GM23338 (cell line): Measurements from ENCODE around the gene DOCK1. TPM values are rescaled to one million over a fixed set of nuclear protein-coding genes. Genes with fewer than 3 reads are reported as not detected.

Source experiments
- ATAC-seq: fragments of 200-7000 bp; cut with Tn5 transposase; 3 replicates; pipeline ENCODE4 v1.9.1; 2020
- DNase-seq: peaks from one replicate; pipeline ENCODE4 v3.0.0-alpha.2; 2015; ENCODE audit warnings: low spot score
- H2AFZ ChIP-seq: fragments of 200-600 bp; sonication (generic); 2 replicates; pipeline ENCODE4 v1.8.0; 2016; ENCODE audit warnings: antibody characterized with exemption, mild to moderate bottlenecking, moderate library complexity
- H3F3A ChIP-seq: fragments of 200-600 bp; sonication (generic); replicated peaks from 2 replicates; pipeline ENCODE4 v1.8.0; 2017; ENCODE audit warnings: antibody characterized with exemption, mixed run types, low read depth
- H3K27ac ChIP-seq: fragments of 200-600 bp; sonication (generic); 2 replicates; pipeline ENCODE4 v1.6.1; 2016; ENCODE audit warnings: low read depth
- H3K27me3 ChIP-seq: fragments of 200-600 bp; sonication (generic); 2 replicates; pipeline ENCODE4 v1.8.0; 2016; ENCODE audit warnings: mild to moderate bottlenecking, mixed run types, moderate library complexity; ENCODE audit not compliant: insufficient read depth
- H3K36me3 ChIP-seq: fragments of 200-600 bp; sonication (generic); 2 replicates; pipeline ENCODE4 v1.8.0; 2016; ENCODE audit warnings: mild to moderate bottlenecking; ENCODE audit not compliant: insufficient read depth
- H3K4me1 ChIP-seq: fragments of 200-600 bp; sonication (generic); 2 replicates; pipeline ENCODE4 v1.8.0; 2016; ENCODE audit warnings: mild to moderate bottlenecking, moderate library complexity; ENCODE audit not compliant: insufficient read depth
- H3K4me2 ChIP-seq: fragments of 200-600 bp; sonication (generic); 2 replicates; pipeline ENCODE4 v1.7.1; 2017; ENCODE audit warnings: mixed run types
- H3K4me3 ChIP-seq: fragments of 200-600 bp; sonication (generic); 2 replicates; pipeline ENCODE4 v1.6.1; 2016; ENCODE audit warnings: mixed run types
- H3K79me2 ChIP-seq: fragments of 200-600 bp; sonication (generic); replicated peaks from 2 replicates; pipeline ENCODE4 v1.8.0; 2017; ENCODE audit warnings: mild to moderate bottlenecking; ENCODE audit not compliant: insufficient read depth
- H3K9me2 ChIP-seq: fragments of 200-600 bp; sonication (generic); 2 replicates; pipeline ENCODE4 v1.8.0; 2017; ENCODE audit not compliant: insufficient read depth
- H4K20me1 ChIP-seq: fragments of 200-600 bp; sonication (generic); replicated peaks from 2 replicates; pipeline ENCODE4 v1.8.0; 2017; ENCODE audit warnings: mild to moderate bottlenecking; ENCODE audit not compliant: insufficient read depth
- H3K27ac Mint-ChIP-seq: 2 replicates; pipeline ENCODE4 v1.8.0; 2020; ENCODE audit warnings: inconsistent platforms, mild to moderate bottlenecking, moderate library complexity, mixed read lengths
- H3K27me3 Mint-ChIP-seq: 3 replicates; pipeline ENCODE4 v1.8.0; 2022; ENCODE audit warnings: low read depth, mild to moderate bottlenecking, moderate library complexity, mixed read lengths, inconsistent platforms; ENCODE audit not compliant: insufficient read depth, poor library complexity
- H3K36me3 Mint-ChIP-seq: 3 replicates; pipeline ENCODE4 v1.8.0; 2021; ENCODE audit warnings: low read depth, mild to moderate bottlenecking, inconsistent platforms, moderate library complexity, mixed read lengths
- H3K4me1 Mint-ChIP-seq: 3 replicates; pipeline ENCODE4 v1.8.0; 2020; ENCODE audit warnings: mild to moderate bottlenecking, inconsistent platforms, mixed read lengths
- H3K4me3 Mint-ChIP-seq: 3 replicates; pipeline ENCODE4 v1.8.0; 2021; ENCODE audit warnings: moderate library complexity, mild to moderate bottlenecking, inconsistent platforms, mixed read lengths
- H3K9me3 Mint-ChIP-seq: 3 replicates; pipeline ENCODE4 v1.8.0; 2020; ENCODE audit warnings: moderate library complexity, mild to moderate bottlenecking, inconsistent platforms, mixed read lengths
- CREB1 ChIP-seq: fragments of 250-450 bp; sonication (Bioruptor Pico); IDR thresholded peaks from 2 replicates; pipeline ENCODE4 v1.5.0; 2020; ENCODE audit warnings: low read depth, mild to moderate bottlenecking, moderate library complexity
- EZH2 ChIP-seq: fragments of 200-600 bp; sonication (generic); IDR thresholded peaks from one replicate; pipeline ENCODE4 v1.8.0; 2017; ENCODE audit warnings: antibody characterized with exemption, mild to moderate bottlenecking, low read depth; ENCODE audit not compliant: unreplicated experiment
- JUNB ChIP-seq: IDR thresholded peaks from one replicate; pipeline ENCODE4 v1.6.1; 2016; ENCODE audit warnings: antibody characterized with exemption; ENCODE audit not compliant: unreplicated experiment
- NANOG ChIP-seq: IDR thresholded peaks from 2 replicates; pipeline ENCODE4 v1.6.1; 2016; ENCODE audit warnings: antibody characterized with exemption, borderline replicate concordance
- POLR2AphosphoS5 ChIP-seq: IDR thresholded peaks from 2 replicates; pipeline ENCODE4 v1.6.1; 2016; ENCODE audit warnings: antibody characterized with exemption, low read depth
- STAT1 ChIP-seq: IDR thresholded peaks from one replicate; pipeline ENCODE4 v1.6.1; 2016; ENCODE audit warnings: antibody characterized with exemption; ENCODE audit not compliant: unreplicated experiment
- ZNF114 ChIP-seq: fragments of 250-450 bp; sonication (Bioruptor Pico); IDR thresholded peaks from 2 replicates; pipeline ENCODE4 v1.5.0; 2020; ENCODE audit warnings: mild to moderate bottlenecking, moderate library complexity
- ZNF331 ChIP-seq: fragments of 250-450 bp; sonication (Bioruptor Pico); IDR thresholded peaks from 2 replicates; pipeline ENCODE4 v1.5.0; 2020; ENCODE audit warnings: low read depth, mild to moderate bottlenecking, moderate library complexity
- ZNF462 ChIP-seq: fragments of 250-450 bp; sonication (Bioruptor Pico); IDR thresholded peaks from 2 replicates; pipeline ENCODE4 v1.5.0; 2020; ENCODE audit warnings: mild to moderate bottlenecking, moderate library complexity
- polyA plus RNA-seq: library from polyadenylated mRNA; unstranded; fragments of >200 nt; fragmentation: Nextera tagmentation; extraction: Ambion mirVana; gene quantifications from 2 replicates; pipeline ENCODE4 v1.2.1, GENCODE V29; 2016
- total RNA-seq: library from RNA; depleted of rRNA; stranded (reverse); fragments of >200 nt; shearing (Covaris generic); gene quantifications from 2 replicates; pipeline ENCODE4 v1.2.3, GENCODE V29; 2014
- TF ChIP-seq, protein P1 (sequence below), 2 experiments: fragments of 200-600 bp in 1 of 2; sonication (generic) in 1 of 2; conservative IDR thresholded peaks; 2 replicates each; pipeline versions ENCODE4 v1.5.1 to v1.6.1; 2016 to 2017; ENCODE audit warnings: antibody characterized with exemption in 2 of 2, low read depth in 2 of 2, mild to moderate bottlenecking in 2 of 2, moderate library complexity in 1 of 2
- TF ChIP-seq, protein P2 (sequence below): IDR thresholded peaks from one replicate; pipeline ENCODE4 v1.6.1; 2018; ENCODE audit warnings: antibody characterized with exemption; ENCODE audit not compliant: unreplicated experiment

Gene DOCK1
- total and polyA plus RNA-seq, 2 experiments from 2014 or later: 13.2 to 55.3 TPM

- TF ChIP-seq, protein P1, sequence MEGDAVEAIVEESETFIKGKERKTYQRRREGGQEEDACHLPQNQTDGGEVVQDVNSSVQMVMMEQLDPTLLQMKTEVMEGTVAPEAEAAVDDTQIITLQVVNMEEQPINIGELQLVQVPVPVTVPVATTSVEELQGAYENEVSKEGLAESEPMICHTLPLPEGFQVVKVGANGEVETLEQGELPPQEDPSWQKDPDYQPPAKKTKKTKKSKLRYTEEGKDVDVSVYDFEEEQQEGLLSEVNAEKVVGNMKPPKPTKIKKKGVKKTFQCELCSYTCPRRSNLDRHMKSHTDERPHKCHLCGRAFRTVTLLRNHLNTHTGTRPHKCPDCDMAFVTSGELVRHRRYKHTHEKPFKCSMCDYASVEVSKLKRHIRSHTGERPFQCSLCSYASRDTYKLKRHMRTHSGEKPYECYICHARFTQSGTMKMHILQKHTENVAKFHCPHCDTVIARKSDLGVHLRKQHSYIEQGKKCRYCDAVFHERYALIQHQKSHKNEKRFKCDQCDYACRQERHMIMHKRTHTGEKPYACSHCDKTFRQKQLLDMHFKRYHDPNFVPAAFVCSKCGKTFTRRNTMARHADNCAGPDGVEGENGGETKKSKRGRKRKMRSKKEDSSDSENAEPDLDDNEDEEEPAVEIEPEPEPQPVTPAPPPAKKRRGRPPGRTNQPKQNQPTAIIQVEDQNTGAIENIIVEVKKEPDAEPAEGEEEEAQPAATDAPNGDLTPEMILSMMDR (conservative IDR thresholded peaks at IDR 0.05; ENCODE audit: low read depth in 2 of 2): no peak
- no peak for TF ChIP-seq JUNB
Measured at GRCh38 chr10:127408112-127408710, 503.0 kb downstream of the DOCK1 start (continued).

GRCh38 chr10:127408733-127409132, 503.5 kb downstream of the DOCK1 start:
- no peak overlapping the region for H3K4me3 Mint-ChIP-seq
- H3K36me3 Mint-ChIP-seq: peaks cover 9% of the 10 kb centered on the region; the same call in 2 of the 3 replicates
- no peak overlapping the region for H3K27ac Mint-ChIP-seq
- no peak overlapping the region for H3K4me2 ChIP-seq
- no peaks in the 10 kb centered on the region for H3K9me3 Mint-ChIP-seq
- H3K4me1 ChIP-seq: no peaks in the 10 kb centered on the region
- no peaks in the 10 kb centered on the region for H3K27me3 ChIP-seq
- ATAC-seq (no peak), DNase-seq (no peak)
- H3K36me3 ChIP-seq: no peaks in the 10 kb centered on the region
- H3K4me1 Mint-ChIP-seq: no peaks in the 10 kb centered on the region
- H3K27ac ChIP-seq: no peak overlapping the region
- 0 out of 2 replicates have a peak, but pooled peaks cover 5% of the 10 kb centered on the region for H4K20me1 ChIP-seq
- H3K79me2 ChIP-seq: no peaks in the 10 kb centered on the region
- H2AFZ ChIP-seq: no peak overlapping the region
- no peaks in the 10 kb centered on the region for H3F3A ChIP-seq
- H3K27me3 Mint-ChIP-seq: peaks cover under 1% of the 10 kb centered on the region
- H3K4me3 ChIP-seq: no peak overlapping the region
- H3K9me2 ChIP-seq: no peaks in the 10 kb centered on the region
- TF ChIP-seq, protein P2, sequence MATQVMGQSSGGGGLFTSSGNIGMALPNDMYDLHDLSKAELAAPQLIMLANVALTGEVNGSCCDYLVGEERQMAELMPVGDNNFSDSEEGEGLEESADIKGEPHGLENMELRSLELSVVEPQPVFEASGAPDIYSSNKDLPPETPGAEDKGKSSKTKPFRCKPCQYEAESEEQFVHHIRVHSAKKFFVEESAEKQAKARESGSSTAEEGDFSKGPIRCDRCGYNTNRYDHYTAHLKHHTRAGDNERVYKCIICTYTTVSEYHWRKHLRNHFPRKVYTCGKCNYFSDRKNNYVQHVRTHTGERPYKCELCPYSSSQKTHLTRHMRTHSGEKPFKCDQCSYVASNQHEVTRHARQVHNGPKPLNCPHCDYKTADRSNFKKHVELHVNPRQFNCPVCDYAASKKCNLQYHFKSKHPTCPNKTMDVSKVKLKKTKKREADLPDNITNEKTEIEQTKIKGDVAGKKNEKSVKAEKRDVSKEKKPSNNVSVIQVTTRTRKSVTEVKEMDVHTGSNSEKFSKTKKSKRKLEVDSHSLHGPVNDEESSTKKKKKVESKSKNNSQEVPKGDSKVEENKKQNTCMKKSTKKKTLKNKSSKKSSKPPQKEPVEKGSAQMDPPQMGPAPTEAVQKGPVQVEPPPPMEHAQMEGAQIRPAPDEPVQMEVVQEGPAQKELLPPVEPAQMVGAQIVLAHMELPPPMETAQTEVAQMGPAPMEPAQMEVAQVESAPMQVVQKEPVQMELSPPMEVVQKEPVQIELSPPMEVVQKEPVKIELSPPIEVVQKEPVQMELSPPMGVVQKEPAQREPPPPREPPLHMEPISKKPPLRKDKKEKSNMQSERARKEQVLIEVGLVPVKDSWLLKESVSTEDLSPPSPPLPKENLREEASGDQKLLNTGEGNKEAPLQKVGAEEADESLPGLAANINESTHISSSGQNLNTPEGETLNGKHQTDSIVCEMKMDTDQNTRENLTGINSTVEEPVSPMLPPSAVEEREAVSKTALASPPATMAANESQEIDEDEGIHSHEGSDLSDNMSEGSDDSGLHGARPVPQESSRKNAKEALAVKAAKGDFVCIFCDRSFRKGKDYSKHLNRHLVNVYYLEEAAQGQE: no peak
- TF ChIP-seq ZNF114 (CRISPR knock-in tag) (no peak), ZNF462 (no peak), EZH2 (no peak), NANOG (no peak), ZNF331 (no peak), JUNB (no peak), POLR2AphosphoS5 (no peak), STAT1 (no peak), CREB1 (CRISPR knock-in tag) (no peak)
- TF ChIP-seq, protein P1 (conservative IDR thresholded peaks at IDR 0.05; ENCODE audit: low read depth in 2 of 2): no peak
